Esophagus (tissue), 2 donors: Measurements from ENCODE around the gene TMEM117. TPM values are rescaled to one million over a fixed set of nuclear protein-coding genes. Genes with fewer than 3 reads are reported as not detected.

Source experiments
- H3K27ac ChIP-seq, 2 donors: one replicate each; pipeline ENCODE4 v1.5.1; 2013; ENCODE audit warnings: low read depth in 2 of 2, mild to moderate bottlenecking in 2 of 2, inconsistent platforms in 1 of 2, low read length in 1 of 2, moderate library complexity in 1 of 2
- H3K27me3 ChIP-seq, 2 donors: one replicate each; pipeline ENCODE4 v1.6.1; 2013; ENCODE audit warnings: low read length in 2 of 2, control low read depth in 1 of 2, mild to moderate bottlenecking in 1 of 2; ENCODE audit not compliant: insufficient read depth in 2 of 2, control insufficient read depth in 1 of 2
- H3K36me3 ChIP-seq, 2 donors: one replicate each; pipeline ENCODE4 v1.6.1; 2013; ENCODE audit warnings: low read length in 1 of 2; ENCODE audit not compliant: control insufficient read depth in 2 of 2, insufficient read depth in 2 of 2
- H3K4me1 ChIP-seq, 2 donors: one replicate each; pipeline ENCODE4 v1.6.1; 2013; ENCODE audit warnings: low read length in 1 of 2; ENCODE audit not compliant: control insufficient read depth in 2 of 2, insufficient read depth in 2 of 2
- H3K4me3 ChIP-seq, 2 donors: one replicate each; pipeline ENCODE4 v1.5.1; 2013; ENCODE audit warnings: low read length in 2 of 2, mild to moderate bottlenecking in 2 of 2, low read depth in 1 of 2, moderate library complexity in 1 of 2
- H3K9me3 ChIP-seq, 2 donors: one replicate each; pipeline ENCODE4 v1.6.1; 2013; ENCODE audit warnings: mild to moderate bottlenecking in 2 of 2, low read depth in 1 of 2, low read length in 1 of 2, moderate library complexity in 1 of 2; ENCODE audit not compliant: control insufficient read depth in 2 of 2, insufficient read depth in 1 of 2
- WGBS, 2 donors: extraction: QIAGEN DNeasy Blood & Tissue Kit; methylation state at CpG; one replicate each; pipeline ENCODE4 v1.1.7; 2013; 5-methylcytosine and 5-hydroxymethylcytosine counted together
- polyA plus RNA-seq, 2 donors: library from polyadenylated mRNA; stranded (reverse); fragments of 200-250 nt; gene quantifications; one replicate each; pipeline ENCODE4 v1.2.3, GENCODE V29; 2013
- donor health status: healthy with polysubstance abuse.
- donor health status: Bipolar disorder and iron deficiency.

The TMEM117 gene
- polyA plus RNA-seq, 2 donors = 5.2 to 6.6 TPM

GRCh38 chr12:44342371-44342770, 506.5 kb downstream of the TMEM117 start:
- no peaks in the 10 kb centered on the region for H3K36me3 ChIP-seq
- no peaks in the 10 kb centered on the region for H3K9me3 ChIP-seq
- H3K4me1 ChIP-seq = no peaks in the 10 kb centered on the region
- no peak overlapping the region for H3K4me3 ChIP-seq
- H3K27ac ChIP-seq = no peak overlapping the region
- H3K27me3 ChIP-seq = no peaks in the 10 kb centered on the region

GRCh38 chr12:44347145-44347544, 511.3 kb downstream of the TMEM117 start:
- H3K27ac ChIP-seq = no peak overlapping the region
- no peaks in the 10 kb centered on the region for H3K27me3 ChIP-seq

DNA sequence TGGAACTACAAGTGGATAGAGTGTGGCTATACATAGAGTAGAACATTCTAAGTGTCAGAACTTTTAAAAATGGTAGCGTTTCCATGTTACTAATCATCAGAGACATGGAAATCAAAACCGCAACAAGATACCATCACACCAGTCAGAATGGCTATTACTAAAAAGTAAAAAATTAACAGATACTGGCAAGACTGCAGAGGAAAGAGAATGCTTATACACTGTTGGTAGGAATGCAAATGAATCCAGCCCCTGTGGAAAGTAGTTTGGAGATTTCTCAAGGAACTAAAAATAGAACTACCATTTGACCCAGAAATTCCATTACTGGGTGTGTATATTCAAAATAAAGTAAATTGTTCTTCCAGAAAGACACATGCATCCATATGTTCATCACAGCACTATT, 521.6 kb downstream of the TMEM117 start:
- WGBS, 2 donors = 98 to 99% methylated on average over 2 of the region's 2 CpGs
- Histone ChIP-seq H3K9me3 (no peaks in the 10 kb centered on the region), H3K27me3 (no peaks in the 10 kb centered on the region)

More at GRCh38 chr12:44347145-44347544, 511.3 kb downstream of the TMEM117 start:
- Histone ChIP-seq H3K9me3 (no peaks in the 10 kb centered on the region), H3K4me3 (no peak overlapping the region), H3K36me3 (no peaks in the 10 kb centered on the region), H3K4me1 (no peaks in the 10 kb centered on the region)

GRCh38 chr12:44358636-44359035, 522.8 kb downstream of the TMEM117 start:
- Histone ChIP-seq H3K27me3 (no peaks in the 10 kb centered on the region), H3K27ac (no peak overlapping the region), H3K36me3 (no peaks in the 10 kb centered on the region), H3K9me3 (no peaks in the 10 kb centered on the region), H3K4me3 (no peak overlapping the region), H3K4me1 (no peaks in the 10 kb centered on the region)
- 77 to 83% methylated on average over 1 of the region's 1 CpG for WGBS, 2 donors

More for the DNA sequence above, 521.6 kb downstream of the TMEM117 start:
- H3K4me1 ChIP-seq = no peaks in the 10 kb centered on the region
- no peak overlapping the region for H3K4me3 ChIP-seq
- no peaks in the 10 kb centered on the region for H3K36me3 ChIP-seq
- no peak overlapping the region for H3K27ac ChIP-seq

DNA sequence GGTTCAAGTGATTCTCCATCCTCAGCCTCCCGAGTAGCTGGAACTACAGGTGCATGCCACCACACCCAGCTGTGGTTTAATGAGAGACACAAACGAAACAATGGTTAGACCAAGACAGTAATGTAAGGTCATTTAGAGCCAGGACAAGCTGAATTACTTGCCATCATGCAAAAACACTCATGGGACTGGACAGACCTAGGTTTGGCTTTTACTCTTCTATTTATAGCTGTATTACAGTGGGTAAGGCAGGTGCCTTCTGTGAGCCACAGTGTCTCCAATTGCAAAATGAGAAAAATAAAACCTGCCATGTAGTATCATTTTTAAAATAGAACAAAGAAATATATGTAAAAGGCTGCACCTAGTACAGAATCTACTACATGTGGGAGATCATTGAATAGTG, 527.1 kb downstream of the TMEM117 start:
- 86 to 89% methylated on average over 2 of the region's 2 CpGs for WGBS, 2 donors
- no peaks in the 10 kb centered on the region for H3K36me3 ChIP-seq
- no peak overlapping the region for H3K27ac ChIP-seq

GRCh38 chr12:44367136-44367535, 531.3 kb downstream of the TMEM117 start:
- Histone ChIP-seq H3K4me3 (no peak overlapping the region), H3K4me1 (no peaks in the 10 kb centered on the region), H3K36me3 (no peaks in the 10 kb centered on the region), H3K9me3 (no peaks in the 10 kb centered on the region), H3K27ac (no peak overlapping the region), H3K27me3 (no peaks in the 10 kb centered on the region)
- 72 to 91% methylated on average over 1 of the region's 1 CpG for WGBS, 2 donors

More for the DNA sequence above, 527.1 kb downstream of the TMEM117 start:
- no peaks in the 10 kb centered on the region for H3K27me3 ChIP-seq
- no peaks in the 10 kb centered on the region for H3K4me1 ChIP-seq
- H3K9me3 ChIP-seq = no peaks in the 10 kb centered on the region
- H3K4me3 ChIP-seq = no peak overlapping the region

DNA sequence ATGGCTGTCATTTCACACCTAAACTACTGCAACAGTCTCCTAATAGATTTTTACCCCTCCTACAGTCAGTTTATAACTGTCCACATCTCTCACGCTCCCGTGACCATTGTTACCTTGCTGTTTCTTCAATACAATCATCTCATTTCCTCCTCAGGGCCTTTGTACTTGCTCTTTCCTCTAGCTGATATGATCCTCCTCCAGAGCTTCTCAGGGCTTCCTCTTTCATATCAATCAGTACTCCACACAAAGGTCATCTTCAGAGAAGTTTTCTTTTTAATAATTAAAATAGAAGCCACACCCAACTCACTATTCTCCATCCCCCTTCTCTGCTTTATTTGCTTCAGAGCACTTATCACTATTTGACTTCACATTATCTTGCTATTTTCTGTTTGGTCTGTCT, 532.0 kb downstream of the TMEM117 start:
- Histone ChIP-seq H3K27me3 (no peaks in the 10 kb centered on the region), H3K9me3 (no peaks in the 10 kb centered on the region), H3K4me3 (no peak overlapping the region), H3K27ac (no peak overlapping the region), H3K36me3 (no peaks in the 10 kb centered on the region), H3K4me1 (no peaks in the 10 kb centered on the region)
- WGBS, 2 donors = 87 to 93% methylated on average over 2 of the region's 2 CpGs

DNA sequence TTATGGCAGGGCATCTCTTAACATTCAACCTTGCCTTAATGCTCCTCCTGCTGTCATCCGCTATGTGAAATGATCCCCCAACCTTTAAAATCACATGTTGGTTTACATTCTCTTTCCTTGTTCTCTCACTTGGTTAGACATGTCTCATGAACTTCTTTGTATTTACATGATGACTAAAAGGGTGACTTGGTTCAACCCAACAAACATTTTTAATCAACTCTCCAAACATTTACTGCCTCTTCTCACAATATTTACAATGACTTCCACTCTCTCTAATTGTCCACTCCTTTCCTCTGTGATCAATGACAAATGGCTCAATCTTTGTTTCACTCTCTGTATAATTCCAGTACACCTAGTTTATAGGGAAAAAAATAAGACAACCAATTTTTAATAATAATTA, 534.1 kb downstream of the TMEM117 start:
- H3K27ac ChIP-seq = no peak overlapping the region
- H3K4me1 ChIP-seq = no peaks in the 10 kb centered on the region
- H3K4me3 ChIP-seq = no peak overlapping the region
- H3K27me3 ChIP-seq = no peaks in the 10 kb centered on the region
- no peaks in the 10 kb centered on the region for H3K36me3 ChIP-seq
- H3K9me3 ChIP-seq = no peaks in the 10 kb centered on the region
- WGBS, 2 donors = 98 to 100% methylated on average over 1 of the region's 1 CpG

DNA sequence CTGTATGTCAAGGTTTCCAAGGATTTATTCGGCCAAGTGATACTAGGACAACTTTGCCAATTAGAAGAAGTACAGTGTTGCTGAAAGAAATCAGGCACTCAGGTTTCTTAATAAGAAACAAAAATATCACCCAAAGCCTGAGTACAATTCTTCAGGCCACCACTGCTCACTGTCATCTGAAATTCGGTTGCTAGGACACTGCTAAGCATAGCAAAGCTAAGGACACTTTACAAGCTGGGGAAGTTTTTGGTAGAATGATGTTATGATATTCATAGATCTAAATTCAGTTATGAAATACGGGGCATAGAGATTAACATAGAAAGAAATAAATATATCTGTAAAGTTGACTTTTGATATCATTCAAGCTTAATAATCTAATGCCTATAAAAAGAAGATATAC, 535.1 kb downstream of the TMEM117 start:
- Histone ChIP-seq H3K27ac (no peak overlapping the region), H3K36me3 (no peaks in the 10 kb centered on the region), H3K4me1 (no peaks in the 10 kb centered on the region), H3K9me3 (no peaks in the 10 kb centered on the region), H3K4me3 (no peak overlapping the region), H3K27me3 (no peaks in the 10 kb centered on the region)
- WGBS, 2 donors = 79 to 87% methylated on average over 3 of the region's 3 CpGs

- Histone ChIP-seq H3K9me3 (no peaks in the 10 kb centered on the region), H3K27me3 (no peaks in the 10 kb centered on the region), H3K4me1 (no peaks in the 10 kb centered on the region), H3K4me3 (no peak overlapping the region), H3K27ac (no peak overlapping the region), H3K36me3 (no peaks in the 10 kb centered on the region)
- WGBS, 2 donors = 45 to 55% methylated on average over 2 of the region's 2 CpGs
Measured at GRCh38 chr12:44372259-44372658, 536.4 kb downstream of the TMEM117 start.
